ENCODE measurements around the gene RNF130. TPM values are rescaled to one million over a fixed set of nuclear protein-coding genes. Genes with fewer than 3 reads are reported as not detected.
A peak's percentile ranks its signal among the peaks of the same experiment; 100 is the strongest.

The RNF130 gene
- total and polyA plus RNA-seq, 4 donors = 75.9 to 123 (median 90.8) TPM

DNA sequence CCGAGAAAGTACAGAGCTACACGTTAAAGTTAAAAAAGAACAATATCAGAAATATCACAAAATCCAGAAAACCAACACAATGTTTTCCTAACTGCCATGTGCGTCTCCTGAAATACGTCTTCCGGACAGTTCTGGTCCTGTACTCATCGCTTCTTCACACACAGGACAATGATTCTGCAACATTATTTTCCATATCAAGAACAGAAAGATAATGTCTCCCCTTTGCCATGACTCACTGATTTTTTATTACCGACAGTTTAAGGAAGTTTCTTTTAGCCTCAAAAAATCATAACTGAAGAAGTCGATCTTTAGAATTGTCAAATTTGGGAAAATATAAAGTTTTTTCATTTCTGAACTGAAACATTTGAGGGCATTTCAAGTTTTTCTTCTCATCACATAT, 166.4 kb downstream of the RNF130 start:
- Histone ChIP-seq H3K9me3 (ENCODE audit: control insufficient read depth in 4 of 4, insufficient read depth in 3 of 4, low read length in 3 of 4) (no peaks in the 10 kb centered on the region), H3K27me3 (ENCODE audit: control insufficient read depth in 3 of 3, insufficient read depth in 3 of 3, low read length in 2 of 3) (no peaks in the 10 kb centered on the region), H3K36me3 (ENCODE audit: control insufficient read depth in 4 of 4, insufficient read depth in 4 of 4, low read length in 4 of 4) (peaks cover 0 to 25% (median 20%) of the 10 kb centered on the region in 4 donors), H3K4me3 (no peak overlapping the region), H3K27ac (ENCODE audit: low read depth in 1 of 2, low read length in 1 of 2) (no peak overlapping the region), H3K4me1 (ENCODE audit: control insufficient read depth in 5 of 5, insufficient read depth in 5 of 5, low read length in 5 of 5) (peaks cover 0 to 17% (median 2%) of the 10 kb centered on the region in 5 donors), H3K9ac (ENCODE audit: insufficient read depth in 1 of 2, low read length in 2 of 2) (no peak overlapping the region)
- TF ChIP-seq, protein P1, sequence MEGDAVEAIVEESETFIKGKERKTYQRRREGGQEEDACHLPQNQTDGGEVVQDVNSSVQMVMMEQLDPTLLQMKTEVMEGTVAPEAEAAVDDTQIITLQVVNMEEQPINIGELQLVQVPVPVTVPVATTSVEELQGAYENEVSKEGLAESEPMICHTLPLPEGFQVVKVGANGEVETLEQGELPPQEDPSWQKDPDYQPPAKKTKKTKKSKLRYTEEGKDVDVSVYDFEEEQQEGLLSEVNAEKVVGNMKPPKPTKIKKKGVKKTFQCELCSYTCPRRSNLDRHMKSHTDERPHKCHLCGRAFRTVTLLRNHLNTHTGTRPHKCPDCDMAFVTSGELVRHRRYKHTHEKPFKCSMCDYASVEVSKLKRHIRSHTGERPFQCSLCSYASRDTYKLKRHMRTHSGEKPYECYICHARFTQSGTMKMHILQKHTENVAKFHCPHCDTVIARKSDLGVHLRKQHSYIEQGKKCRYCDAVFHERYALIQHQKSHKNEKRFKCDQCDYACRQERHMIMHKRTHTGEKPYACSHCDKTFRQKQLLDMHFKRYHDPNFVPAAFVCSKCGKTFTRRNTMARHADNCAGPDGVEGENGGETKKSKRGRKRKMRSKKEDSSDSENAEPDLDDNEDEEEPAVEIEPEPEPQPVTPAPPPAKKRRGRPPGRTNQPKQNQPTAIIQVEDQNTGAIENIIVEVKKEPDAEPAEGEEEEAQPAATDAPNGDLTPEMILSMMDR (IDR thresholded peaks at IDR 0.05; ENCODE audit: control extremely low read depth, extremely low read depth) = no peak
- DNase-seq (no peak), ATAC-seq (ENCODE audit: insufficient read depth, low FRiP score) (no peak)
- WGBS, 2 donors = 64 to 72% methylated on average over 8 of the region's 8 CpGs

Small RNAs within 50 kb of the gene (small RNA-seq; reads per million reads assigned to genes)
- gene MIR340 (ENCODE audit: low replicate concordance) = 113 reads per million, percentile 98 among the genes with 10 or more reads in this experiment

Other genes with a start within 250 kb of the RNF130 start
- 10 to 100 TPM; 29.5 to 51.0 TPM for gene MRNIP, start 212.9 kb downstream of the RNF130 start, total RNA-seq
- gene MRNIP, start 212.9 kb downstream of the RNF130 start, polyA plus RNA-seq = 10 to 100 TPM; 15.4 to 41.2 TPM
- gene TBC1D9B, start 163.9 kb downstream of the RNF130 start, total RNA-seq = 100 to 1,000 TPM in 1 of 2 donors, 10 to 100 TPM in 1; 68.3 to 129 TPM
- 10 to 100 TPM; 55.9 to 64.8 TPM for gene TBC1D9B, start 163.9 kb downstream of the RNF130 start, polyA plus RNA-seq
- gene RASGEF1C, start 137.5 kb upstream of the RNF130 start, total RNA-seq = under 1 TPM in 1 of 2 donors, not detected in 1; 0.31 TPM
- gene RASGEF1C, start 137.5 kb upstream of the RNF130 start, polyA plus RNA-seq = under 1 TPM in 1 of 2 donors, not detected in 1; 0.03 TPM
- 10 to 100 TPM; 30.5 to 38.1 TPM for gene MAPK9, start 220.3 kb upstream of the RNF130 start, total RNA-seq
- gene MAPK9, start 220.3 kb upstream of the RNF130 start, polyA plus RNA-seq = 10 to 100 TPM; 13.1 to 16.6 TPM